Mammary epithelial cell (primary cell): ENCODE measurements around the gene DDIT4.

Experiments
- CTCF ChIP-seq, 2 donors: IDR thresholded peaks in 1 of 2; conservative IDR thresholded peaks in 1 of 2; 2 replicates each; pipeline ENCODE4 v1.5.1; 2011 to 2012; ENCODE audit warnings: inconsistent platforms in 2 of 2, low read length in 2 of 2, mild to moderate bottlenecking in 2 of 2, control low read depth in 1 of 2, low read depth in 1 of 2; ENCODE audit not compliant: insufficient read depth in 1 of 2; ENCODE audit errors: extremely low read depth in 1 of 2
- EZH2 ChIP-seq: IDR thresholded peaks from 2 replicates; pipeline ENCODE4 v1.6.1; 2012; ENCODE audit warnings: low read length, inconsistent platforms, borderline replicate concordance

GRCh38 chr10:72254813-72255568 lies 18.7 kb upstream of the DDIT4 start:
- TF ChIP-seq CTCF (conservative IDR thresholded peaks at IDR 0.05 in 1 of 2, IDR thresholded peaks at IDR 0.05 in 1 of 2; ENCODE audit: extremely low read depth in 1 of 2, insufficient read depth in 1 of 2, low read depth in 1 of 2, low read length in 2 of 2) = peak in 1 of 2 donors; percentile 24
- TF ChIP-seq EZH2 = no peak
